ENCODE measurements around the gene ATAT1. TPM values are rescaled to one million over a fixed set of nuclear protein-coding genes. Genes with fewer than 3 reads are reported as not detected.

The ATAT1 gene
- total and polyA plus RNA-seq, 2 experiments from 2014 or later = 12.8 to 23.0 TPM

MicroRNAs encoded within 50 kb of the gene (microRNA counts, 767-probe panel; counts per million panel counts)
- microRNA hsa-miR-877-5p = not detected

Small RNAs within 50 kb of the gene (microRNA-seq; reads per million reads assigned to microRNA genes)
- gene MIR877 = 112 reads per million, percentile 66 among the genes with 10 or more reads in this experiment

Small RNAs within 50 kb of the gene (small RNA-seq; reads per million reads assigned to genes)
- 2.3 reads per million, percentile 84 among the genes with 10 or more reads in this experiment for gene MIR877 (ENCODE audit: low replicate concordance)

Other genes starting within 250 kb of the ATAT1 start
- 36.0 and 44.2 TPM in 2 replicates for gene HLA-E, start 137.4 kb upstream of the ATAT1 start, total RNA-seq (2014; rRNA removed; shearing (Covaris generic))
- gene HLA-E, start 137.4 kb upstream of the ATAT1 start, polyA plus RNA-seq (2016; fragmentation: Nextera tagmentation; extraction: Ambion mirVana) = 15.6 and 15.9 TPM in 2 replicates
- 29.6 and 42.5 TPM in 2 replicates for gene GNL1, start 70.4 kb upstream of the ATAT1 start, total RNA-seq (2014; rRNA removed; shearing (Covaris generic))
- gene GNL1, start 70.4 kb upstream of the ATAT1 start, polyA plus RNA-seq (2016; fragmentation: Nextera tagmentation; extraction: Ambion mirVana) = 30.8 and 31.4 TPM in 2 replicates
- gene PRR3, start 69.6 kb upstream of the ATAT1 start, total RNA-seq (2014; rRNA removed; shearing (Covaris generic)) = 7.5 and 15.2 TPM in 2 replicates
- 8.2 and 10.9 TPM in 2 replicates for gene PRR3, start 69.6 kb upstream of the ATAT1 start, polyA plus RNA-seq (2016; fragmentation: Nextera tagmentation; extraction: Ambion mirVana)
- gene ABCF1, start 55.4 kb upstream of the ATAT1 start, total RNA-seq (2014; rRNA removed; shearing (Covaris generic)) = 85.8 and 92.6 TPM in 2 replicates
- 244 and 279 TPM in 2 replicates for gene ABCF1, start 55.4 kb upstream of the ATAT1 start, polyA plus RNA-seq (2016; fragmentation: Nextera tagmentation; extraction: Ambion mirVana)
- gene PPP1R10, start 9.6 kb upstream of the ATAT1 start, total RNA-seq (2014; rRNA removed; shearing (Covaris generic)) = 41.0 and 41.3 TPM in 2 replicates
- gene PPP1R10, start 9.6 kb upstream of the ATAT1 start, polyA plus RNA-seq (2016; fragmentation: Nextera tagmentation; extraction: Ambion mirVana) = 41.9 and 42.9 TPM in 2 replicates
- gene MRPS18B, start 9.0 kb upstream of the ATAT1 start, total RNA-seq (2014; rRNA removed; shearing (Covaris generic)) = 49.1 and 49.2 TPM in 2 replicates
- 73.6 and 78.8 TPM in 2 replicates for gene MRPS18B, start 9.0 kb upstream of the ATAT1 start, polyA plus RNA-seq (2016; fragmentation: Nextera tagmentation; extraction: Ambion mirVana)
- gene C6orf136, start 20.3 kb downstream of the ATAT1 start, total RNA-seq (2014; rRNA removed; shearing (Covaris generic)) = 4.7 and 12.5 TPM in 2 replicates
- gene C6orf136, start 20.3 kb downstream of the ATAT1 start, polyA plus RNA-seq (2016; fragmentation: Nextera tagmentation; extraction: Ambion mirVana) = 24.5 and 27.5 TPM in 2 replicates
- gene DHX16, start 46.1 kb downstream of the ATAT1 start, total RNA-seq (2014; rRNA removed; shearing (Covaris generic)) = 30.8 and 31.3 TPM in 2 replicates
- 16.0 and 16.2 TPM in 2 replicates for gene DHX16, start 46.1 kb downstream of the ATAT1 start, polyA plus RNA-seq (2016; fragmentation: Nextera tagmentation; extraction: Ambion mirVana)
- gene PPP1R18, start 59.8 kb downstream of the ATAT1 start, total RNA-seq (2014; rRNA removed; shearing (Covaris generic)) = 18.2 and 19.2 TPM in 2 replicates
- 17.1 and 21.2 TPM in 2 replicates for gene PPP1R18, start 59.8 kb downstream of the ATAT1 start, polyA plus RNA-seq (2016; fragmentation: Nextera tagmentation; extraction: Ambion mirVana)
- gene NRM, start 64.1 kb downstream of the ATAT1 start, total RNA-seq (2014; rRNA removed; shearing (Covaris generic)) = 11.3 and 13.8 TPM in 2 replicates
- 29.7 and 33.8 TPM in 2 replicates for gene NRM, start 64.1 kb downstream of the ATAT1 start, polyA plus RNA-seq (2016; fragmentation: Nextera tagmentation; extraction: Ambion mirVana)
- gene MDC1, start 90.4 kb downstream of the ATAT1 start, total RNA-seq (2014; rRNA removed; shearing (Covaris generic)) = 28.9 and 32.7 TPM in 2 replicates
- gene MDC1, start 90.4 kb downstream of the ATAT1 start, polyA plus RNA-seq (2016; fragmentation: Nextera tagmentation; extraction: Ambion mirVana) = 17.2 and 19.7 TPM in 2 replicates
- gene TUBB, start 93.5 kb downstream of the ATAT1 start, total RNA-seq (2014; rRNA removed; shearing (Covaris generic)) = 1,591 and 1,704 TPM in 2 replicates
- 1,041 and 1,059 TPM in 2 replicates for gene TUBB, start 93.5 kb downstream of the ATAT1 start, polyA plus RNA-seq (2016; fragmentation: Nextera tagmentation; extraction: Ambion mirVana)
- 70.4 and 94.5 TPM in 2 replicates for gene FLOT1, start 115.8 kb downstream of the ATAT1 start, total RNA-seq (2014; rRNA removed; shearing (Covaris generic))
- gene FLOT1, start 115.8 kb downstream of the ATAT1 start, polyA plus RNA-seq (2016; fragmentation: Nextera tagmentation; extraction: Ambion mirVana) = 72.2 and 75.1 TPM in 2 replicates
- gene IER3, start 117.7 kb downstream of the ATAT1 start, total RNA-seq (2014; rRNA removed; shearing (Covaris generic)) = 14.1 and 19.9 TPM in 2 replicates
- 21.2 and 23.3 TPM in 2 replicates for gene IER3, start 117.7 kb downstream of the ATAT1 start, polyA plus RNA-seq (2016; fragmentation: Nextera tagmentation; extraction: Ambion mirVana)